HFFc6 (cell line): ENCODE data around the gene FGF12. TPM values are rescaled to one million over a fixed set of nuclear protein-coding genes. Genes with fewer than 3 reads are reported as not detected.

Experiments
- DNase-seq: peaks from one replicate; pipeline ENCODE4 v3.0.0-alpha.2; 2018
- H3K27ac Mint-ChIP-seq: 2 replicates; pipeline ENCODE4 v1.8.0; 2020; ENCODE audit warnings: mild to moderate bottlenecking, mixed read lengths
- H3K27me3 Mint-ChIP-seq: 2 replicates; pipeline ENCODE4 v1.8.0; 2021; ENCODE audit warnings: mild to moderate bottlenecking, moderate library complexity, mixed read lengths; ENCODE audit not compliant: insufficient read depth
- H3K36me3 Mint-ChIP-seq: 2 replicates; pipeline ENCODE4 v1.8.0; 2021; ENCODE audit warnings: low read depth, mixed read lengths
- H3K4me1 Mint-ChIP-seq: 2 replicates; pipeline ENCODE4 v1.8.0; 2020; ENCODE audit warnings: low read depth, mixed read lengths
- H3K4me3 Mint-ChIP-seq: 2 replicates; pipeline ENCODE4 v1.8.0; 2020; ENCODE audit warnings: mild to moderate bottlenecking, moderate library complexity, mixed read lengths
- H3K9me3 Mint-ChIP-seq: 2 replicates; pipeline ENCODE4 v1.8.0; 2020; ENCODE audit warnings: mild to moderate bottlenecking, mixed read lengths
- CTCF ChIP-seq: fragments of 200-600 bp; sonication (generic); IDR thresholded peaks from 2 replicates; pipeline ENCODE4 v1.5.0; 2021; ENCODE audit warnings: antibody characterized with exemption, mild to moderate bottlenecking
- total RNA-seq, 6 experiments: library from RNA; stranded (reverse); fragmentation: NEBNext Ultra II Directional; extraction: Animal tissue kit (Norgen Biotek cat#: 25700); gene quantifications; 2 replicates in 1 of 6; 3 replicates in 5 of 6; pipeline ENCODE4 v1.2.3, GENCODE V29; 2021

Gene FGF12
- total RNA-seq, 6 experiments from 2014 or later: not detected

GRCh38 chr3:192223815-192224214, 503.5 kb downstream of the FGF12 start:
- no peak overlapping the region for H3K27ac Mint-ChIP-seq
- no peaks in the 10 kb centered on the region for H3K4me1 Mint-ChIP-seq
- H3K27me3 Mint-ChIP-seq: no peaks in the 10 kb centered on the region
- no peak overlapping the region for H3K4me3 Mint-ChIP-seq
- DNase-seq: no peak
- no peak for TF ChIP-seq CTCF
- H3K9me3 Mint-ChIP-seq: peaks cover 16% of the 10 kb centered on the region
- no peaks in the 10 kb centered on the region for H3K36me3 Mint-ChIP-seq

GRCh38 chr3:192220915-192221314, 506.4 kb downstream of the FGF12 start:
- Mint-ChIP-seq H3K36me3 (no peaks in the 10 kb centered on the region; the same call in 1 of the 2 replicates), H3K4me3 (no peak overlapping the region), H3K27ac (no peak overlapping the region), H3K27me3 (no peaks in the 10 kb centered on the region), H3K9me3 (peaks cover 23% of the 10 kb centered on the region), H3K4me1 (no peaks in the 10 kb centered on the region)
- DNase-seq: no peak
- TF ChIP-seq CTCF: no peak

- Mint-ChIP-seq H3K36me3 (no peaks in the 10 kb centered on the region; the same call in 1 of the 2 replicates), H3K27ac (no peak overlapping the region), H3K4me1 (no peaks in the 10 kb centered on the region), H3K4me3 (no peak overlapping the region), H3K9me3 (peaks cover 22% of the 10 kb centered on the region), H3K27me3 (no peaks in the 10 kb centered on the region)
- no peak for TF ChIP-seq CTCF
- DNase-seq: no peak
Measured at GRCh38 chr3:192219926-192220325, 507.4 kb downstream of the FGF12 start.

- H3K4me1 Mint-ChIP-seq: no peaks in the 10 kb centered on the region
- no peak overlapping the region for H3K27ac Mint-ChIP-seq
- no peak for DNase-seq
- H3K36me3 Mint-ChIP-seq: no peaks in the 10 kb centered on the region; the same call in 1 of the 2 replicates
- peaks cover 19% of the 10 kb centered on the region for H3K9me3 Mint-ChIP-seq
- no peak overlapping the region for H3K4me3 Mint-ChIP-seq
- no peak for TF ChIP-seq CTCF
- H3K27me3 Mint-ChIP-seq: no peaks in the 10 kb centered on the region; the same call in 1 of the 2 replicates
Measured at GRCh38 chr3:192216067-192216466, 511.3 kb downstream of the FGF12 start.

GRCh38 chr3:192212979-192213378, 514.4 kb downstream of the FGF12 start:
- DNase-seq: no peak

More at GRCh38 chr3:192212979-192213378, 514.4 kb downstream of the FGF12 start:
- Mint-ChIP-seq H3K9me3 (peaks cover 20% of the 10 kb centered on the region), H3K27ac (no peak overlapping the region), H3K27me3 (no peaks in the 10 kb centered on the region; the same call in 1 of the 2 replicates), H3K4me1 (no peaks in the 10 kb centered on the region), H3K36me3 (no peaks in the 10 kb centered on the region), H3K4me3 (no peak overlapping the region)
- no peak for TF ChIP-seq CTCF
